ENCODE results near the gene CYLD. TPM values are rescaled to one million over a fixed set of nuclear protein-coding genes. Genes with fewer than 3 reads are reported as not detected.

The CYLD gene
- total RNA-seq, 1 donor from 2014 or later, result 33.2 TPM

GRCh38 chr16:50696126-50696525 lies 45.8 kb upstream of the CYLD start:
- Histone ChIP-seq H3K4me1 (peaks cover 3 to 20% of the 10 kb centered on the region in 2 donors), H3K4me3 (no peak overlapping the region), H3K27ac (peak overlapping the region; percentile 47 to 50), H3K36me3 (no peaks in the 10 kb centered on the region), H3K9me3 (no peaks in the 10 kb centered on the region), H3K27me3 (no peaks in the 10 kb centered on the region)
- TF ChIP-seq CTCF (IDR thresholded peaks at IDR 0.05), result no peak
- intact Hi-C loops (cut with DNase I), result loop anchor here (2.0 kb wide), 1 partner anchor 45 kb away; no protein-coding TSS in a partner anchor
- DNase-seq (ENCODE audit: low spot score in 2 of 2), result no peak

GRCh38 chr16:50696575-50697420 lies 45.1 kb upstream of the CYLD start:
- intact Hi-C loops (cut with DNase I), result loop anchor here (2.0 kb wide), 1 partner anchor 44 kb away; no protein-coding TSS in a partner anchor
- peak overlapping the region; percentile 16 to 50 for H3K27ac ChIP-seq
- no peak for TF ChIP-seq CTCF (IDR thresholded peaks at IDR 0.05)

GRCh38 chr16:50697421-50697715 lies 44.5 kb upstream of the CYLD start:
- Histone ChIP-seq H3K27me3 (no peaks in the 10 kb centered on the region), H3K27ac (peak overlapping the region; percentile 16 to 50), H3K36me3 (no peaks in the 10 kb centered on the region), H3K9me3 (no peaks in the 10 kb centered on the region), H3K4me1 (peaks cover 3 to 20% of the 10 kb centered on the region in 2 donors), H3K4me3 (peak overlapping the region; percentile 47 to 62)
- intact Hi-C loops (cut with DNase I), result loop anchor here (2.0 kb wide), 1 partner anchor 43 kb away; no protein-coding TSS in a partner anchor
- TF ChIP-seq CTCF (IDR thresholded peaks at IDR 0.05), result no peak
- DNase-seq (ENCODE audit: low spot score in 2 of 2), result no peak

More at GRCh38 chr16:50696575-50697420, 45.1 kb upstream of the CYLD start:
- Histone ChIP-seq H3K9me3 (no peaks in the 10 kb centered on the region), H3K4me1 (peaks cover 3 to 20% of the 10 kb centered on the region in 2 donors), H3K4me3 (peak overlapping the region in 1 of 2 donors; percentile 62), H3K27me3 (no peaks in the 10 kb centered on the region), H3K36me3 (no peaks in the 10 kb centered on the region)
- DNase-seq (ENCODE audit: low spot score in 2 of 2), result peak; percentile 80 to 85

- no peak for TF ChIP-seq CTCF (IDR thresholded peaks at IDR 0.05)
- H3K9me3 ChIP-seq, result no peaks in the 10 kb centered on the region
- H3K27me3 ChIP-seq, result no peaks in the 10 kb centered on the region
- peak overlapping the region; percentile 31 to 50 for H3K27ac ChIP-seq
- peak overlapping the region; percentile 47 to 62 for H3K4me3 ChIP-seq
- intact Hi-C loops (cut with DNase I), result loop anchor here (2.0 kb wide), 1 partner anchor 43 kb away; no protein-coding TSS in a partner anchor
- DNase-seq (ENCODE audit: low spot score in 2 of 2), result no peak
- no peaks in the 10 kb centered on the region for H3K36me3 ChIP-seq
- peaks cover 3 to 20% of the 10 kb centered on the region in 2 donors for H3K4me1 ChIP-seq
Measured at GRCh38 chr16:50697881-50698767, 43.8 kb upstream of the CYLD start.

GRCh38 chr16:50699326-50700159 lies 42.3 kb upstream of the CYLD start:
- H3K4me1 ChIP-seq, result peaks cover 0 to 17% of the 10 kb centered on the region in 2 donors
- peaks cover 0 to 10% of the 10 kb centered on the region in 2 donors for H3K9me3 ChIP-seq
- no peak for DNase-seq (ENCODE audit: low spot score in 2 of 2)
- no peaks in the 10 kb centered on the region for H3K27me3 ChIP-seq
- no peak overlapping the region for H3K27ac ChIP-seq
- no peak overlapping the region for H3K4me3 ChIP-seq
- intact Hi-C loops (cut with DNase I), result no loop called here
- TF ChIP-seq CTCF (IDR thresholded peaks at IDR 0.05), result no peak
- H3K36me3 ChIP-seq, result no peaks in the 10 kb centered on the region

Data from ascending aorta (tissue), 2 donors.